ENCODE results near the gene GLA.

DNA sequence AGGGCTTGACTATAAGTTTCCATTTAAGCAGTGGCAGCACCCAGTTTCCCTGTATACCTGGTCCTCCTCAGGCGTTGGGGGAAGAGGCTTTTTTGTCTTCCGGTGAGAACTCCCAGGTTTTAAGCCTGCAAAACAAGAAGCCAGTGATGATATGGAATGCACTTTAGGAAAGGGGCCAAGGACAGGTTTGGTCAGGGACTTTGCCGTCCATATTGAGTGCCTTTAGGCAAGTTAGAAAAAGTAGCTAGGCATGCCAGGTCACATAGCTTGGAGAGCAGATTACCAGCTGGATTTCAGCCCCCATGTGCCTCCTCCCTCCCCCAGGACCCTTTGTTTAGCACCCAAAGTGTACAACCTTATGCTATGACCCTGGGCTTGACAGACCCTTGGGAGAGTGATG lies 45.6 kb downstream of the GLA start:
- TF ChIP-seq POLR2AphosphoS5 (IDR thresholded peaks at IDR 0.05; ENCODE audit: low read depth, low read length) = no peak
- TF ChIP-seq, protein P1, sequence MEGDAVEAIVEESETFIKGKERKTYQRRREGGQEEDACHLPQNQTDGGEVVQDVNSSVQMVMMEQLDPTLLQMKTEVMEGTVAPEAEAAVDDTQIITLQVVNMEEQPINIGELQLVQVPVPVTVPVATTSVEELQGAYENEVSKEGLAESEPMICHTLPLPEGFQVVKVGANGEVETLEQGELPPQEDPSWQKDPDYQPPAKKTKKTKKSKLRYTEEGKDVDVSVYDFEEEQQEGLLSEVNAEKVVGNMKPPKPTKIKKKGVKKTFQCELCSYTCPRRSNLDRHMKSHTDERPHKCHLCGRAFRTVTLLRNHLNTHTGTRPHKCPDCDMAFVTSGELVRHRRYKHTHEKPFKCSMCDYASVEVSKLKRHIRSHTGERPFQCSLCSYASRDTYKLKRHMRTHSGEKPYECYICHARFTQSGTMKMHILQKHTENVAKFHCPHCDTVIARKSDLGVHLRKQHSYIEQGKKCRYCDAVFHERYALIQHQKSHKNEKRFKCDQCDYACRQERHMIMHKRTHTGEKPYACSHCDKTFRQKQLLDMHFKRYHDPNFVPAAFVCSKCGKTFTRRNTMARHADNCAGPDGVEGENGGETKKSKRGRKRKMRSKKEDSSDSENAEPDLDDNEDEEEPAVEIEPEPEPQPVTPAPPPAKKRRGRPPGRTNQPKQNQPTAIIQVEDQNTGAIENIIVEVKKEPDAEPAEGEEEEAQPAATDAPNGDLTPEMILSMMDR (CRISPR knock-in tag; IDR thresholded peaks at IDR 0.05) = no peak
- TF ChIP-seq ZNF367 (CRISPR knock-in tag; IDR thresholded peaks at IDR 0.05; ENCODE audit: borderline replicate concordance) = no peak
- no peak for TF ChIP-seq TOE1 (CRISPR knock-in tag; IDR thresholded peaks at IDR 0.05)
- no peak for TF ChIP-seq TCF7L2 (IDR thresholded peaks at IDR 0.05; ENCODE audit: low read depth, low read length)
- TF ChIP-seq ZNF674 (CRISPR knock-in tag; IDR thresholded peaks at IDR 0.05; ENCODE audit: low read depth) = no peak
- TF ChIP-seq NR2C2 (CRISPR knock-in tag; IDR thresholded peaks at IDR 0.05; ENCODE audit: borderline replicate concordance) = no peak
- TF ChIP-seq ZNF776 (CRISPR knock-in tag; IDR thresholded peaks at IDR 0.05) = no peak
- no peak for TF ChIP-seq KDM1A (CRISPR knock-in tag; IDR thresholded peaks at IDR 0.05)
- no peak for TF ChIP-seq ZNF629 (CRISPR knock-in tag; conservative IDR thresholded peaks at IDR 0.05)
- TF ChIP-seq POLR2A (IDR thresholded peaks at IDR 0.05; ENCODE audit: insufficient read depth in 1 of 2, low read depth in 2 of 2, low read length in 2 of 2) = no peak
- TF ChIP-seq, protein P2, sequence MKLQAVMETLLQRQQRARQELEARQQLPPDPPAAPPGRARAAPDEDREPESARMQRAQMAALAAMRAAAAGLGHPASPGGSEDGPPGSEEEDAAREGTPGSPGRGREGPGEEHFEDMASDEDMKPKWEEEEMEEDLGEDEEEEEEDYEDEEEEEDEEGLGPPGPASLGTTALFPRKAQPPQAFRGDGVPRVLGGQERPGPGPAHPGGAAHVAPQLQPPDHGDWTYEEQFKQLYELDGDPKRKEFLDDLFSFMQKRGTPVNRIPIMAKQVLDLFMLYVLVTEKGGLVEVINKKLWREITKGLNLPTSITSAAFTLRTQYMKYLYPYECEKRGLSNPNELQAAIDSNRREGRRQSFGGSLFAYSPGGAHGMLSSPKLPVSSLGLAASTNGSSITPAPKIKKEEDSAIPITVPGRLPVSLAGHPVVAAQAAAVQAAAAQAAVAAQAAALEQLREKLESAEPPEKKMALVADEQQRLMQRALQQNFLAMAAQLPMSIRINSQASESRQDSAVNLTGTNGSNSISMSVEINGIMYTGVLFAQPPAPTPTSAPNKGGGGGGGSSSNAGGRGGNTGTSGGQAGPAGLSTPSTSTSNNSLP (IDR thresholded peaks at IDR 0.05; ENCODE audit: low read depth, low read length) = no peak
- TF ChIP-seq ETV5 (CRISPR knock-in tag; IDR thresholded peaks at IDR 0.05; ENCODE audit: borderline replicate concordance) = no peak
- no peak for TF ChIP-seq FOXA3 (CRISPR knock-in tag; IDR thresholded peaks at IDR 0.05)

Data from HepG2 (cell line).